Endothelial cell (in vitro differentiated cells): ENCODE results near the gene STARD3NL. TPM values are rescaled to one million over a fixed set of nuclear protein-coding genes. Genes with fewer than 3 reads are reported as not detected.
"Not testable (repeated sequence)": the region's sequence is repeated elsewhere in the genome, so short reads cannot be mapped to it uniquely, and the experiment has no call there.

Experiments
- DNase-seq: peaks from one replicate; pipeline ENCODE4 v3.0.0; 2021; ENCODE audit warnings: low spot score
- H3K27ac Mint-ChIP-seq: one replicate; pipeline ENCODE4 v1.8.0; 2021; ENCODE audit warnings: mixed read lengths, inconsistent platforms; ENCODE audit not compliant: unreplicated experiment
- H3K27me3 Mint-ChIP-seq: one replicate; pipeline ENCODE4 v1.8.0; 2021; ENCODE audit warnings: mild to moderate bottlenecking, moderate library complexity, mixed read lengths, inconsistent platforms; ENCODE audit not compliant: unreplicated experiment
- H3K36me3 Mint-ChIP-seq: one replicate; pipeline ENCODE4 v1.8.0; 2021; ENCODE audit warnings: mild to moderate bottlenecking, low read depth, mixed read lengths, inconsistent platforms; ENCODE audit not compliant: unreplicated experiment
- H3K4me1 Mint-ChIP-seq: one replicate; pipeline ENCODE4 v1.8.0; 2021; ENCODE audit warnings: mild to moderate bottlenecking, mixed read lengths, inconsistent platforms; ENCODE audit not compliant: unreplicated experiment
- H3K4me3 Mint-ChIP-seq: one replicate; pipeline ENCODE4 v1.8.0; 2021; ENCODE audit warnings: mild to moderate bottlenecking, mixed read lengths, inconsistent platforms; ENCODE audit not compliant: unreplicated experiment
- H3K9me3 Mint-ChIP-seq: one replicate; pipeline ENCODE4 v1.8.0; 2021; ENCODE audit warnings: mixed read lengths, inconsistent platforms; ENCODE audit not compliant: unreplicated experiment
- CTCF ChIP-seq: fragments of 200-600 bp; sonication (generic); IDR thresholded peaks from one replicate; pipeline ENCODE4 v1.5.0; 2021; ENCODE audit warnings: antibody characterized with exemption; ENCODE audit not compliant: unreplicated experiment
- total RNA-seq: library from RNA; stranded (reverse); fragmentation: NEBNext Ultra II Directional; extraction: Animal tissue kit (Norgen Biotek cat#: 25700); gene quantifications from one replicate; pipeline ENCODE4 v1.2.1, GENCODE V29; 2021; ENCODE audit not compliant: unreplicated experiment

Gene STARD3NL
- total RNA-seq, 1 donor from 2014 or later, result 92.6 TPM

- DNase-seq, result no peak
- TF ChIP-seq CTCF, result no peak
- peaks cover 1% of the 10 kb centered on the region for H3K27me3 Mint-ChIP-seq
- H3K4me1 Mint-ChIP-seq, result peaks cover 20% of the 10 kb centered on the region
- H3K36me3 Mint-ChIP-seq, result peaks cover 13% of the 10 kb centered on the region
- no peaks in the 10 kb centered on the region for H3K9me3 Mint-ChIP-seq
- H3K27ac Mint-ChIP-seq, result no peak overlapping the region
- no peak overlapping the region for H3K4me3 Mint-ChIP-seq
Observed at GRCh38 chr7:38235606-38236005, 57.6 kb downstream of the STARD3NL start.

- DNase-seq, H3K4me1 Mint-ChIP-seq, H3K9me3 Mint-ChIP-seq, H3K27ac Mint-ChIP-seq, H3K36me3 Mint-ChIP-seq, H3K4me3 Mint-ChIP-seq, H3K27me3 Mint-ChIP-seq: not testable (repeated sequence)
Observed at GRCh38 chr7:38239129-38239528, 61.1 kb downstream of the STARD3NL start.

GRCh38 chr7:38241071-38241470, 63.0 kb downstream of the STARD3NL start:
- Mint-ChIP-seq H3K27ac (no peak overlapping the region), H3K36me3 (no peaks in the 10 kb centered on the region), H3K27me3 (no peaks in the 10 kb centered on the region), H3K4me3 (no peak overlapping the region), H3K9me3 (no peaks in the 10 kb centered on the region), H3K4me1 (peaks cover 5% of the 10 kb centered on the region)
- no peak for TF ChIP-seq CTCF
- DNase-seq, result no peak

GRCh38 chr7:38242814-38243213, 64.8 kb downstream of the STARD3NL start:
- Mint-ChIP-seq H3K4me3 (no peak overlapping the region), H3K27me3 (no peaks in the 10 kb centered on the region), H3K27ac (no peak overlapping the region), H3K4me1 (peaks cover 3% of the 10 kb centered on the region), H3K9me3 (no peaks in the 10 kb centered on the region), H3K36me3 (no peaks in the 10 kb centered on the region)
- DNase-seq, result no peak
- TF ChIP-seq CTCF, result no peak

- DNase-seq, H3K4me3 Mint-ChIP-seq, H3K27ac Mint-ChIP-seq, H3K36me3 Mint-ChIP-seq, H3K4me1 Mint-ChIP-seq, H3K27me3 Mint-ChIP-seq, H3K9me3 Mint-ChIP-seq: not testable (repeated sequence)
Observed at GRCh38 chr7:38243345-38243744, 65.3 kb downstream of the STARD3NL start.

- H3K36me3 Mint-ChIP-seq, result peaks cover 5% of the 10 kb centered on the region
- no peak overlapping the region for H3K4me3 Mint-ChIP-seq
- TF ChIP-seq CTCF, result no peak
- peaks cover 3% of the 10 kb centered on the region for H3K4me1 Mint-ChIP-seq
- H3K27me3 Mint-ChIP-seq, result no peaks in the 10 kb centered on the region
- no peak for DNase-seq
- no peak overlapping the region for H3K27ac Mint-ChIP-seq
- no peaks in the 10 kb centered on the region for H3K9me3 Mint-ChIP-seq
Observed at GRCh38 chr7:38244516-38244915, 66.5 kb downstream of the STARD3NL start.
